CD4-positive, alpha-beta memory T cell (primary cell): ENCODE results near the gene VEGFB. TPM values are rescaled to one million over a fixed set of nuclear protein-coding genes. Genes with fewer than 3 reads are reported as not detected.
A peak's percentile ranks its signal among the peaks of the same experiment; 100 is the strongest.

ENCODE experiments used
- CTCF ChIA-PET: fragments of 350-600 bp; sonication (Branson Sonifier 250); formaldehyde crosslinking; loops from one replicate; lab custom pipeline; 2021; ENCODE audit warnings: inconsistent platforms; ENCODE audit not compliant: partially characterized antibody; lab: Charles Lee
- POLR2A ChIA-PET: fragments of 350-600 bp; sonication (Branson Sonifier 250); formaldehyde crosslinking; loops from one replicate; lab custom pipeline; 2021; ENCODE audit not compliant: partially characterized antibody; lab: Charles Lee
- DNase-seq, 5 donors: peaks; one replicate each; pipeline versions ENCODE4 v3.0.0 to v3.0.0-alpha.2; 2020 to 2022; ENCODE audit warnings: mixed read lengths in 1 of 5
- H3K27ac ChIP-seq: one replicate; pipeline ENCODE4 v1.7.0; 2013; ENCODE audit warnings: low read depth, low read length
- H3K27me3 ChIP-seq: 2 replicates; pipeline ENCODE4 v1.7.0; 2013; ENCODE audit warnings: mild to moderate bottlenecking, low read length, moderate library complexity; ENCODE audit not compliant: insufficient read depth
- H3K36me3 ChIP-seq: 2 replicates; pipeline ENCODE4 v1.7.0; 2013; ENCODE audit warnings: mild to moderate bottlenecking, low read length, moderate library complexity; ENCODE audit not compliant: insufficient read depth
- H3K4me1 ChIP-seq: 2 replicates; pipeline ENCODE4 v1.7.0; 2013; ENCODE audit warnings: mild to moderate bottlenecking, low read length, moderate library complexity; ENCODE audit not compliant: insufficient read depth
- H3K4me3 ChIP-seq, 2 donors: one replicate each; pipeline ENCODE4 v1.7.0; 2013; ENCODE audit warnings: low read length in 2 of 2, mild to moderate bottlenecking in 1 of 2
- H3K9me3 ChIP-seq, 2 donors: one replicate each; pipeline ENCODE4 v1.7.0; 2013; ENCODE audit warnings: low read length in 2 of 2, control low read depth in 1 of 2; ENCODE audit not compliant: control insufficient read depth in 1 of 2
- H3K27ac Mint-ChIP-seq, 7 donors: one replicate each; pipeline ENCODE4 v1.8.0; 2020 to 2021; ENCODE audit warnings: mixed read lengths in 7 of 7, mild to moderate bottlenecking in 6 of 7, inconsistent platforms in 3 of 7, moderate library complexity in 3 of 7
- H3K27me3 Mint-ChIP-seq, 2 donors: one replicate each; pipeline ENCODE4 v1.8.0; 2020 to 2021; ENCODE audit warnings: mixed read lengths in 2 of 2
- H3K36me3 Mint-ChIP-seq, 2 donors: one replicate each; pipeline ENCODE4 v1.8.0; 2020 to 2021; ENCODE audit warnings: mixed read lengths in 2 of 2, inconsistent platforms in 1 of 2, mild to moderate bottlenecking in 1 of 2
- H3K4me1 Mint-ChIP-seq, 4 donors: one replicate each; pipeline ENCODE4 v1.8.0; 2020 to 2021; ENCODE audit warnings: mixed read lengths in 4 of 4, mild to moderate bottlenecking in 1 of 4
- H3K4me3 Mint-ChIP-seq, 8 donors: one replicate each; pipeline ENCODE4 v1.8.0; 2020 to 2021; ENCODE audit warnings: mixed read lengths in 8 of 8, mild to moderate bottlenecking in 7 of 8, moderate library complexity in 6 of 8, inconsistent platforms in 3 of 8
- H3K9me3 Mint-ChIP-seq, 8 donors: one replicate each; pipeline ENCODE4 v1.8.0; 2020 to 2021; ENCODE audit warnings: mixed read lengths in 8 of 8, mild to moderate bottlenecking in 5 of 8, inconsistent platforms in 3 of 8, moderate library complexity in 1 of 8
- intact Hi-C: fragments of 100-400 bp; cut with micrococcal nuclease; formaldehyde crosslinking; loops from one replicate; pipeline ENCODE4 v1.15.1; 2023
- polyA plus RNA-seq, 2 donors: library from polyadenylated mRNA; unstranded; fragments of 300-500 nt; fragmentation: Illumina TruSeq; gene quantifications; one replicate each; pipeline ENCODE4 v1.2.3, GENCODE V29; 2021
- total RNA-seq, 2 experiments: library from RNA; stranded (reverse); gene quantifications; one replicate each; pipeline ENCODE4 v1.2.3, GENCODE V29; 2021

Gene VEGFB
- total and polyA plus RNA-seq, 4 experiments from 2014 or later, result 2.3 to 97.3 (median 59.5) TPM

DNA sequence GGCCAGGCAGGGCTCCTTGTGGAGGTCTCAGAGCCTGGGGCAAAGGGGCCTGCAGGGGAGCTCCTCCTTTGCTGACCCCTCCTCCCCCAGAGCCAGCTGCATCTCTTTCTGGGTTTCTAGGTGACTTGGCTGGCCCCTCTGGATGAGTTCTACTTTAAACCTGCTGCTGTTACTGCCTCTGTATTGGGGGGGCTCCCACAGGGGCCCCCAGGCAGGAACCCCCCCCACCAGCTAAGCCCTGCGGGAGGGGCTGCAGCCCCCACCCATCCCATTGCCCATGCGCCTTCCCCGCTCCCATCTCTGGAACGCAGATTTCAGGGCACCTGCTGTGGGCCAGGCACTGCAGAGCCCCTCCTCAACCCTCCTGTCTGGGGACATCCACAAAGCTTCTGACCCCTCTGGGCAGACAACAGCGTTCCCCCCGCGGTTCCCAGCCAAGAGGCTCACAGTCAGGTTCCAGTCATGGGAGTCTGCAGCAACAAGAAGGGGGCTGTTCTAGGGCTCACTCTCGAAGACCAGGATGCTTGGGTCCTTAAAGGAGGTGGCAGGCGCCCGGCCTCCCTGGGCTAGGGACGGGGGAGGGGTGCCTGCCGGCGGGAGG is 16.1 kb downstream of the VEGFB start:
- Histone ChIP-seq H3K36me3 (no peaks in the 10 kb centered on the region), H3K27ac (no peak overlapping the region), H3K9me3 (no peaks in the 10 kb centered on the region), H3K4me3 (peak overlapping the region in 1 of 2 donors; percentile 38), H3K4me1 (peaks cover 46% of the 10 kb centered on the region), H3K27me3 (no peaks in the 10 kb centered on the region)
- Mint-ChIP-seq H3K4me1 (peaks cover 5 to 46% (median 20%) of the 10 kb centered on the region in 4 donors), H3K27ac (peak overlapping the region in 1 of 7 donors; percentile 68), H3K9me3 (no peaks in the 10 kb centered on the region), H3K36me3 (peaks cover 0 to 2% of the 10 kb centered on the region in 2 donors), H3K4me3 (peak overlapping the region in 7 of 8 donors; percentile 44 to 89 (median 87)), H3K27me3 (no peaks in the 10 kb centered on the region)
- DNase-seq, result no peak
- ChIA-PET POLR2A (interaction anchor here (1.1 to 38.9 kb wide), 12 partner anchors 8 to 67 kb away, joined by 3 to 937 read pairs (median 12); partner anchors contain the start of genes BAD, DNAJC4, FERMT3 and FKBP2), CTCF (interaction anchor here (0.6 to 10.5 kb wide), 22 partner anchors 8 to 1686 kb away, joined by 3 to 121 read pairs (median 6); partner anchors contain the start of genes CATSPERZ, DNAJC4, ESRRA and FERMT3)
- intact Hi-C loops, result loop anchor here (1.0 kb wide), 4 partner anchors 19 to 51 kb away; partner anchors contain the start of gene DNAJC4

DNA sequence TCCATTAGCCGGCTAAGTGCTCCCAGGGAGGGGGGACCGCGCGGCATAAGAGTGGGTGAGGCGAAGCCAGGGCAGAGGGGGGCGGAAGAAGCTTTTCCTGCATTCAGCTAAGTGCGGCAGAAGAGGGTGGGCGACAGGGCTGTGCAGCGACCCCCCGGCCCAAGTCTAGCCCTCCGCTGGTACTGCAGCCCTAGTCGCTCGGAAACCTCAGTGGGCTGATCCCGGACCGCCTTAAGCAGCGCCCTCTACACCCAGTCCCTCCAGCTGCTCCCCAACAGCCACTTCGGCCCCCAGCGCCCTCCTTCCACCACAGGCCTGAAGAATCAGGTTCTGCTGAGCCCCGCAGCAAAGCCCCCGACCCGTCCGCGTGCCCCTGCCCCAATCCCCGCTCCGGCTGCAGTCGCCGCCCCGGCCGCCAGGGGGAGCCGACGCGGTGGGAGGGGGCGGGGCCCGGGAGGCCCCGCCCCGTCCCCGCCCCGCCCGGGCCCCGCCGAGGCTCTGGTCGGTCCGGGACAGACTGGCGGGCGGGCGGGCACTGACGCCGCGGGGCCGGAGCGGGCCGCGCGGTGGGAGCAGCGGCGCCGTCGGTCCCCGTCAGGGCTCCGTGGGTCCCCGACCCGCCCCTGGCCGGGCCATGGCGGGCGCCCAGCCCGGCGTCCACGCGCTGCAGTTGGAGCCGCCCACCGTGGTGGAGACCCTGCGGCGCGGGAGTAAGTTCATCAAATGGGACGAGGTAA is 16.8 kb downstream of the VEGFB start, which contains the start of gene PLCB3:
TSS of gene PLCB3 (plus strand) at position 515 of the 737 bp plus-strand sequence. CDS start at position 635, 120 bp downstream.
- POLR2A ChIA-PET, result interaction anchor here (1.1 to 38.9 kb wide), 12 partner anchors 9 to 67 kb away, joined by 3 to 937 read pairs (median 12); partner anchors contain the start of genes BAD, DNAJC4, FERMT3 and FKBP2
- no peaks in the 10 kb centered on the region for H3K9me3 Mint-ChIP-seq
- H3K4me1 ChIP-seq, result peaks cover 40% of the 10 kb centered on the region
- CTCF ChIA-PET, result interaction anchor here (0.6 to 10.5 kb wide), 20 partner anchors 8 to 1686 kb away, joined by 3 to 121 read pairs (median 6); partner anchors contain the start of genes CATSPERZ, DNAJC4, ESRRA and FERMT3
- H3K36me3 Mint-ChIP-seq, result peaks cover 0 to 2% of the 10 kb centered on the region in 2 donors
- peaks cover 5 to 40% (median 16%) of the 10 kb centered on the region in 4 donors for H3K4me1 Mint-ChIP-seq
- H3K4me3 ChIP-seq, result peak within 1 kb of the TSS; percentile 17 to 56
- H3K4me3 Mint-ChIP-seq, result peak within 1 kb of the TSS; percentile 84 to 89 (median 88)
- H3K27me3 ChIP-seq, result no peaks in the 10 kb centered on the region
- DNase-seq, result peak; percentile 53 to 55 (median 53)
- H3K36me3 ChIP-seq, result no peaks in the 10 kb centered on the region
- H3K27me3 Mint-ChIP-seq, result no peaks in the 10 kb centered on the region
- intact Hi-C loops, result loop anchor here (1.0 kb wide), 4 partner anchors 18 to 50 kb away; partner anchors contain the start of gene DNAJC4
- H3K27ac ChIP-seq, result peak within 1 kb of the TSS; percentile 36
- H3K27ac Mint-ChIP-seq, result peak within 1 kb of the TSS; percentile 81 to 89 (median 85)
- no peaks in the 10 kb centered on the region for H3K9me3 ChIP-seq

DNA sequence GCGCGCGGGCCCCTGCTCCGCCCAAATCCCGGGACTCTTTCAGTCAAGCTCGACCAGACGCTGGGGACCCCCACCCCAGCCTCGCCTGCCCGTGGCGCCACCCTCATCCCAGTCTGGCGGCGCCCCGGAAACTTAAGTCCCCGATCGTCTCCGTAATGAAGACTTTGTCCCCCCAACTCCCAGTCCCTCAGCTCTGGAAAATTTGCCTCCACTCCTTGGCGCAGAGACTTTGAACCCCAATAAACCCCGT is 17.3 kb downstream of the VEGFB start:
- POLR2A ChIA-PET, result interaction anchor here (1.2 to 38.9 kb wide), 9 partner anchors 9 to 66 kb away, joined by 3 to 937 read pairs (median 23); partner anchors contain the start of genes DNAJC4, FERMT3, FKBP2 and GPR137
- Histone ChIP-seq H3K4me3 (peak overlapping the region; percentile 17 to 56), H3K27ac (peak overlapping the region; percentile 36), H3K36me3 (peaks cover 3% of the 10 kb centered on the region), H3K27me3 (no peaks in the 10 kb centered on the region), H3K4me1 (peaks cover 40% of the 10 kb centered on the region), H3K9me3 (no peaks in the 10 kb centered on the region)
- Mint-ChIP-seq H3K36me3 (peaks cover 0 to 3% of the 10 kb centered on the region in 2 donors), H3K4me3 (peak overlapping the region; percentile 81 to 89 (median 86)), H3K27me3 (no peaks in the 10 kb centered on the region), H3K9me3 (no peaks in the 10 kb centered on the region), H3K27ac (peak overlapping the region in 6 of 7 donors; percentile 53 to 88 (median 83)), H3K4me1 (peaks cover 5 to 40% (median 15%) of the 10 kb centered on the region in 4 donors)
- intact Hi-C loops, result loop anchor here (1.0 kb wide), 4 partner anchors 18 to 50 kb away; partner anchors contain the start of gene DNAJC4
- no peak for DNase-seq
- CTCF ChIA-PET, result interaction anchor here (1.7 to 10.5 kb wide), 6 partner anchors 10 to 66 kb away, joined by 4 to 121 read pairs (median 30); partner anchors contain the start of genes CATSPERZ, ESRRA, FERMT3 and PRDX5

DNA sequence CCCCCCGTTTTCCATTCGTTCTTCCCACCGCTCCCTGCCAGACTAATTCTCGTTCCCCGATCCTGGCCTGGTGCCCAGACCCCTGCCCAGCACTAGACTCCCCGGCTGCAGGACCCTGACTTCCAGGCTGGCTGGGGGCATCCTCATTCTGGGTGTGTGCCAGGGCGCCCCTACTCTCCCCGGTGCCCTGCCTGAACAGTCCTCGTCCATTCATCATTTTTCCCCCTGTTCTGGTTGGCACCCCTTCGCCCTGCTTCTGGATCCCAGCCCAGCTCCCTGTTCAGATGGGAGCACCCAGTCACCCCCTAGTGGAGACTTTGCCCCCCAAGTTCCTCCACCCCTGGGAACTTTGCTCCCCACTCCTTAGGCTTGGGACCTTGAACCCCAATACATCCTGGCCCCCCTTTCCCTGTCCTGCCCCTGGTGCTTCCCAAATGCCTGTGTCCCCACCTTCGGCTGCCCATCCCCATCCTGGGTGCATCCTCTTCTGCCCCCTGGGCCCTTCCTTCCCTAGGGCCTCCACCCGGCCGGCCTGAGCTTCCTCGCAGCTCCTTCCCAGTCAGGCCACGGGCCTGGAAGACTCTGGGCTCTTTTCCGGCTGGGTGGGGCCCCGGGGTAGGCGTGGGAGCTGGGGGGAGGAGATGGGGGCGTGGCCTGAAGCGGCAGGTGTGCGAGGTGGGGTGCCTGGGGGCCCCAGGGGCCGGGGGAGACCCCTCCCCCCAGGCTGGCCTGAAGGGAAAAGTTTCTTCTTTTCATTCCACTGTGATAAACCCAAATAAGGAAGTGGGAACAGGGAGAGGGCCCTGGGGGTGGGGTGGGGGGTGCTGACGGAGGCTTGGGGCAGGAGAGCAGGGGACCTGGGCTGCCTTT is 17.9 kb downstream of the VEGFB start:
- peaks cover 5 to 36% (median 13%) of the 10 kb centered on the region in 4 donors for H3K4me1 Mint-ChIP-seq
- intact Hi-C loops, result no loop called here
- Histone ChIP-seq H3K27me3 (no peaks in the 10 kb centered on the region), H3K4me3 (peak overlapping the region; percentile 17 to 56), H3K4me1 (peaks cover 36% of the 10 kb centered on the region), H3K27ac (peak overlapping the region; percentile 36), H3K36me3 (peaks cover 3% of the 10 kb centered on the region), H3K9me3 (no peaks in the 10 kb centered on the region)
- ChIA-PET CTCF (interaction anchor here (1.7 to 10.5 kb wide), 6 partner anchors 9 to 65 kb away, joined by 4 to 121 read pairs (median 30); partner anchors contain the start of genes CATSPERZ, ESRRA, FERMT3 and PRDX5), POLR2A (interaction anchor here (1.2 to 38.9 kb wide), 9 partner anchors 10 to 66 kb away, joined by 3 to 937 read pairs (median 23); partner anchors contain the start of genes DNAJC4, FERMT3, FKBP2 and GPR137)
- peak overlapping the region; percentile 81 to 89 (median 86) for H3K4me3 Mint-ChIP-seq
- peak overlapping the region; percentile 53 to 88 (median 82) for H3K27ac Mint-ChIP-seq
- peaks cover 0 to 4% of the 10 kb centered on the region in 2 donors for H3K36me3 Mint-ChIP-seq
- no peaks in the 10 kb centered on the region for H3K27me3 Mint-ChIP-seq
- peak in 1 of 5 donors; percentile 17 for DNase-seq
- no peaks in the 10 kb centered on the region for H3K9me3 Mint-ChIP-seq

DNA sequence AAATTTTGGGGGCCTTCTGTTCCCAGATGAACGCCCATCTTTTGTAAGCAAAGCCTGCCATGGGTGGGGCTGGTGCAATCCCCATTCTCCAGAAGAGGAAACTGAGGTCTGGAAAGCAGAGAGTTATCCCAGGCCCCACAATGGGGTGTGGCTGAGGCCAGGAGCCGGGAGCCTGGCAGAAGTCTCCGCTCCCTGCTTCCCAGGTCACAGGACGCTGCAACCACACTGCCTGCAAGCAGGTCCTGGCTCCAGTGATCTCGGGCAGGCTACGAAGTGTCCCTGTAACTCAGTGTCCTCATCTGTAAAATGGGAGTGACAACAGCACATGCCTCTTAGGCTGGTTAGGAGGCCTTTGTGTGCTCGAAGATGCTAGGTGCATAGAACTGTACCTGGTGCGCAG is 18.7 kb downstream of the VEGFB start:
- peak overlapping the region in 2 of 7 donors; percentile 7 to 55 for H3K27ac Mint-ChIP-seq
- no peaks in the 10 kb centered on the region for H3K27me3 Mint-ChIP-seq
- peak overlapping the region; percentile 2 to 66 (median 42) for H3K4me3 Mint-ChIP-seq
- ChIA-PET POLR2A (interaction anchor here (1.8 to 38.9 kb wide), 4 partner anchors 10 to 44 kb away, joined by 6 to 937 read pairs (median 158); partner anchors contain the start of genes FERMT3 and FKBP2), CTCF (interaction anchor here (1.0 to 3.7 kb wide), 4 partner anchors 11 to 48 kb away, joined by 3 to 43 read pairs (median 10); no protein-coding TSS in a partner anchor)
- DNase-seq, result no peak
- no peaks in the 10 kb centered on the region for H3K27me3 ChIP-seq
- H3K36me3 ChIP-seq, result peaks cover 3% of the 10 kb centered on the region
- no peak overlapping the region for H3K4me3 ChIP-seq
- peaks cover 5 to 32% (median 10%) of the 10 kb centered on the region in 4 donors for H3K4me1 Mint-ChIP-seq
- H3K36me3 Mint-ChIP-seq, result peaks cover 0 to 8% of the 10 kb centered on the region in 2 donors
- no peaks in the 10 kb centered on the region for H3K9me3 Mint-ChIP-seq
- H3K9me3 ChIP-seq, result no peaks in the 10 kb centered on the region
- intact Hi-C loops, result no loop called here
- no peak overlapping the region for H3K27ac ChIP-seq
- H3K4me1 ChIP-seq, result peaks cover 31% of the 10 kb centered on the region

DNA sequence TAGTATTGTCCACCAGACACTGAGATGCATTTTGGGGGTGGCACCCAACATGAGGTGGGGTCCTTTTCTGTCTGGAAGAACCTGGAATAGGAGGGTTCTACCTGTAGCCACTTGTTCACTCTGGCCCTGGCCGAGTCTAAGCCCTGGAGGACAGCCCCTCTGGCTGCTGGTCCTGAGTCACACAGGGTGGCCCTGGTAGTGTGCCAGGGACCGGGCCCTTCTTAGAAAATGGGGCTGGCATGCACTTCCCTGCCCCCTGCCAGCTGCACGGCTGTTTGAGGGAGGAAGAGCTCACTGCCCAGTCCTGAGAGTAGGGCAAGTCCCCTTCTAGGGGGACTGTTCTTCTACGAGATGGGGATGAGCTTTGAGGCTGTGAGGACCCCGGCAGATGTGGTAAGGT is 19.1 kb downstream of the VEGFB start:
- peaks cover 0 to 9% of the 10 kb centered on the region in 2 donors for H3K36me3 Mint-ChIP-seq
- H3K9me3 ChIP-seq, result no peaks in the 10 kb centered on the region
- peaks cover 31% of the 10 kb centered on the region for H3K4me1 ChIP-seq
- H3K36me3 ChIP-seq, result peaks cover 3% of the 10 kb centered on the region
- peak overlapping the region in 2 of 7 donors; percentile 55 to 59 for H3K27ac Mint-ChIP-seq
- H3K4me3 Mint-ChIP-seq, result peak overlapping the region in 5 of 8 donors; percentile 2 to 55 (median 39)
- no peak overlapping the region for H3K27ac ChIP-seq
- intact Hi-C loops, result no loop called here
- H3K4me1 Mint-ChIP-seq, result peaks cover 5 to 29% (median 9%) of the 10 kb centered on the region in 4 donors
- ChIA-PET CTCF (interaction anchor here (0.6 to 1.4 kb wide), 8 partner anchors 9 to 51 kb away, joined by 3 to 5 read pairs (median 3); partner anchors contain the start of gene FERMT3), POLR2A (interaction anchor here (1.0 to 1.8 kb wide), 3 partner anchors 8 to 17 kb away, joined by 3 to 6 read pairs (median 6); no protein-coding TSS in a partner anchor)
- no peaks in the 10 kb centered on the region for H3K27me3 ChIP-seq
- no peaks in the 10 kb centered on the region for H3K27me3 Mint-ChIP-seq
- H3K4me3 ChIP-seq, result no peak overlapping the region
- no peak for DNase-seq
- no peaks in the 10 kb centered on the region for H3K9me3 Mint-ChIP-seq
